OCI-LY1 (cell line): Measurements from ENCODE around the gene TRIO.

Source experiments
- H2AFZ ChIP-seq: fragments of 200-600 bp; sonication (generic), shearing (Covaris generic); 2 replicates; pipeline ENCODE4 v1.6.0; 2014; ENCODE audit warnings: antibody characterized with exemption, mild to moderate bottlenecking, low read length
- H3F3A ChIP-seq: fragments of 200-600 bp; sonication (generic), shearing (Covaris generic); 2 replicates; pipeline ENCODE4 v1.6.0; 2014; ENCODE audit warnings: mild to moderate bottlenecking, antibody characterized with exemption, low read length, moderate library complexity; ENCODE audit not compliant: insufficient read depth
- H3K27ac ChIP-seq: fragments of 200-600 bp; sonication (generic); 2 replicates; pipeline ENCODE4 v1.5.1; 2014; ENCODE audit warnings: low read length, mixed run types, mild to moderate bottlenecking, low read depth; ENCODE audit not compliant: poor library complexity, severe bottlenecking
- H3K27me3 ChIP-seq: fragments of 200-600 bp; sonication (generic); 2 replicates; pipeline ENCODE4 v1.6.0; 2014; ENCODE audit warnings: antibody characterized with exemption, mild to moderate bottlenecking, low read length, moderate library complexity; ENCODE audit not compliant: insufficient read depth
- H3K36me3 ChIP-seq: fragments of 200-600 bp; sonication (generic); 2 replicates; pipeline ENCODE4 v1.6.1; 2014; ENCODE audit warnings: mild to moderate bottlenecking, antibody characterized with exemption, low read length, moderate library complexity, mixed read lengths; ENCODE audit not compliant: insufficient read depth
- H3K4me1 ChIP-seq: fragments of 200-600 bp; sonication (generic); 2 replicates; pipeline ENCODE4 v1.5.1; 2014; ENCODE audit warnings: mild to moderate bottlenecking, low read length, moderate library complexity; ENCODE audit not compliant: insufficient read depth, severe bottlenecking
- H3K4me2 ChIP-seq: fragments of 200-600 bp; sonication (generic), shearing (Covaris generic); 2 replicates; pipeline ENCODE4 v1.6.1; 2014; ENCODE audit warnings: low read length
- H3K4me3 ChIP-seq: fragments of 200-600 bp; sonication (generic); 2 replicates; pipeline ENCODE4 v1.5.1; 2014; ENCODE audit warnings: low read length, low read depth, mild to moderate bottlenecking, mixed read lengths; ENCODE audit not compliant: poor library complexity, severe bottlenecking
- H3K79me2 ChIP-seq: fragments of 200-600 bp; shearing (Covaris generic); 2 replicates; pipeline ENCODE4 v1.6.1; 2016; ENCODE audit warnings: mixed run types, low read length, mixed read lengths; ENCODE audit not compliant: insufficient read depth
- H3K9ac ChIP-seq: fragments of 200-600 bp; sonication (generic), shearing (Covaris generic); 2 replicates; pipeline ENCODE4 v1.6.1; 2014; ENCODE audit warnings: mild to moderate bottlenecking, low read length, mixed read lengths
- H3K9me2 ChIP-seq: fragments of 200-600 bp; sonication (generic), shearing (Covaris generic); 2 replicates; pipeline ENCODE4 v1.6.1; 2014; ENCODE audit warnings: low read depth, mild to moderate bottlenecking, low read length, mixed read lengths
- H3K9me3 ChIP-seq: fragments of 200-600 bp; shearing (Covaris generic); 2 replicates; pipeline ENCODE4 v1.6.1; 2014; ENCODE audit warnings: low read length, mixed read lengths
- H4K20me1 ChIP-seq: fragments of 200-600 bp; sonication (generic), shearing (Covaris generic); 2 replicates; pipeline ENCODE4 v1.6.0; 2016; ENCODE audit warnings: mild to moderate bottlenecking, low read length; ENCODE audit not compliant: insufficient read depth
- EZH2 ChIP-seq: fragments of 200-600 bp; sonication (generic), shearing (Covaris generic); IDR thresholded peaks from 2 replicates; pipeline ENCODE4 v1.8.0; 2017; ENCODE audit warnings: borderline replicate concordance, mixed run types, mild to moderate bottlenecking, antibody characterized with exemption, low read length, moderate library complexity, mixed read lengths
- TF ChIP-seq, protein P1 (sequence below): fragments of 200-600 bp; sonication (generic), shearing (Covaris generic); IDR thresholded peaks from 2 replicates; pipeline ENCODE4 v1.5.1; 2017; ENCODE audit warnings: mild to moderate bottlenecking, antibody characterized with exemption, low read length, moderate library complexity, mixed read lengths

The TRIO gene

DNA sequence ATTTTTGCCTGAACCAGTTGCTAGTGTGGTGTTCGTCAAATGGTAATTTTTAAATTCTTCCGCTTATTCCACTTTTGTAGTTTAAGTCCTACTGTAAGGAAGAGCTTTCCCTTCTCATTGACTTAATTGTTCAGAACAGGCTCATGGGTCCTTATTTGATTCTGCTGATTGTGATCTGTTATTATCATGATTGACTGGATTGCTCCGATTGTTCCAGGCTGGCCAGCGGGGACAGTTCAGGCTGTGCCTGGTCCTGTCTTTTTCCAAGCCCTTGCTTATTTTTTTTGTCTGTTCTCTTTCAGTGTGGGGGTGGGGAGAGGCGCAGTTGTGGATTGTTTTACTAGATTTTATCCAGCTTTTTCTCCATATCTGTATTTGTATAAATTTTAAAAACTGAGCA lies 52.4 kb downstream of the TRIO start:
- Histone ChIP-seq H3K36me3 (no peaks in the 10 kb centered on the region), H3K4me2 (no peak overlapping the region), H2AFZ (no peak overlapping the region), H3F3A (no peaks in the 10 kb centered on the region), H3K9ac (no peak overlapping the region), H3K9me3 (no peaks in the 10 kb centered on the region), H3K79me2 (no peaks in the 10 kb centered on the region), H4K20me1 (no peaks in the 10 kb centered on the region), H3K4me1 (no peaks in the 10 kb centered on the region), H3K27ac (no peak overlapping the region), H3K9me2 (no peaks in the 10 kb centered on the region), H3K4me3 (no peak overlapping the region), H3K27me3 (no peaks in the 10 kb centered on the region)
- TF ChIP-seq, protein P1, sequence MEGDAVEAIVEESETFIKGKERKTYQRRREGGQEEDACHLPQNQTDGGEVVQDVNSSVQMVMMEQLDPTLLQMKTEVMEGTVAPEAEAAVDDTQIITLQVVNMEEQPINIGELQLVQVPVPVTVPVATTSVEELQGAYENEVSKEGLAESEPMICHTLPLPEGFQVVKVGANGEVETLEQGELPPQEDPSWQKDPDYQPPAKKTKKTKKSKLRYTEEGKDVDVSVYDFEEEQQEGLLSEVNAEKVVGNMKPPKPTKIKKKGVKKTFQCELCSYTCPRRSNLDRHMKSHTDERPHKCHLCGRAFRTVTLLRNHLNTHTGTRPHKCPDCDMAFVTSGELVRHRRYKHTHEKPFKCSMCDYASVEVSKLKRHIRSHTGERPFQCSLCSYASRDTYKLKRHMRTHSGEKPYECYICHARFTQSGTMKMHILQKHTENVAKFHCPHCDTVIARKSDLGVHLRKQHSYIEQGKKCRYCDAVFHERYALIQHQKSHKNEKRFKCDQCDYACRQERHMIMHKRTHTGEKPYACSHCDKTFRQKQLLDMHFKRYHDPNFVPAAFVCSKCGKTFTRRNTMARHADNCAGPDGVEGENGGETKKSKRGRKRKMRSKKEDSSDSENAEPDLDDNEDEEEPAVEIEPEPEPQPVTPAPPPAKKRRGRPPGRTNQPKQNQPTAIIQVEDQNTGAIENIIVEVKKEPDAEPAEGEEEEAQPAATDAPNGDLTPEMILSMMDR = no peak
- TF ChIP-seq EZH2 = no peak

DNA sequence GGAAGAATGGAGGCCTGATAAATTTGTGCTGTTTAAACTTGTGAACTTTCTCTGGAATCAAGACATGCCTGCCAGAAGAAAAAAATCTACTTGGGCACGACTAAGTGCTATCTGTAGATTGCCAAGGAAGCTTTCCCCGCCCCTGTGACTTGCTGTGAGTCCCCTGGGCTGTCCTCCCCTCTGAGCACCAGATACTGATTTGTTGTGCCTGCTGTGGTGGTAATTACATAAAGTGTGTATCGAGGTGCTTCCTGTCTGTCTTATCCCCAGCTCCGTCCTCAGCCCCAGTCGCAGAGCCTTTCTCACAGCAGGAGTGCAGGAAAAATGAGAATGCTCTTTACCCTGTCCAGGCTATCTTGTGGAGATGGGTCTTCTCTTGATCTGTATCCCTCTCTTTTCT lies 53.9 kb downstream of the TRIO start:
- Histone ChIP-seq H2AFZ (no peak overlapping the region), H3K9me2 (no peaks in the 10 kb centered on the region), H3K4me2 (no peak overlapping the region), H3K79me2 (no peaks in the 10 kb centered on the region), H3F3A (no peaks in the 10 kb centered on the region), H3K4me1 (no peaks in the 10 kb centered on the region), H4K20me1 (no peaks in the 10 kb centered on the region), H3K9ac (no peak overlapping the region), H3K27ac (no peak overlapping the region), H3K9me3 (no peaks in the 10 kb centered on the region), H3K4me3 (no peak overlapping the region), H3K36me3 (no peaks in the 10 kb centered on the region), H3K27me3 (no peaks in the 10 kb centered on the region)
- no peak for TF ChIP-seq EZH2
- TF ChIP-seq, protein P1 = no peak

DNA sequence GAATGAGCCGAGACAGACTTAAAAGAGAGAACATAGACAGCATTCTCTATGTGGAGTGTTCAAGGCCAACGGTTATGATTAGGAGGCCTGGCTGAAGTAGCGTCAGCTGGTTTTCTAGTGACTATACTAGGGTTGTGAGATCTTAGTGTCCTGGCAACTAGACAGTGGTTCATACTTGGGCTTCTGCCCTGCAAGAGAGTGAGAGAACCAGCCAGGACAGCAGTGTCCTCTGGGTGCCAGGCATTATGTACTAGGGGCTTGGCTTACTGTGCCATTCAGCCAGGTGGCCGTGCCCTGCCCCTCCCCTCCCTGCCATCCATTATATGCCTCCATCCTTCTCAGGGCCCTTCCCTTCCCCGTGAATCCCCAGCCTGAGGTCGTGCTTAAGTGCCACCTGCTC lies 56.8 kb downstream of the TRIO start:
- H3K4me2 ChIP-seq = no peak overlapping the region
- no peaks in the 10 kb centered on the region for H3K79me2 ChIP-seq
- no peaks in the 10 kb centered on the region for H3K4me1 ChIP-seq

More for the DNA sequence above, 56.8 kb downstream of the TRIO start:
- Histone ChIP-seq H3K27me3 (no peaks in the 10 kb centered on the region), H3K9me2 (no peaks in the 10 kb centered on the region), H4K20me1 (no peaks in the 10 kb centered on the region), H3K9ac (no peak overlapping the region), H3K27ac (no peak overlapping the region), H3F3A (no peaks in the 10 kb centered on the region), H3K4me3 (no peak overlapping the region), H2AFZ (no peak overlapping the region), H3K36me3 (no peaks in the 10 kb centered on the region), H3K9me3 (no peaks in the 10 kb centered on the region)
- TF ChIP-seq, protein P1 = no peak
- no peak for TF ChIP-seq EZH2
